Measurements from ENCODE around the gene TAF10. TPM values are rescaled to one million over a fixed set of nuclear protein-coding genes. Genes with fewer than 3 reads are reported as not detected.

The TAF10 gene
- total RNA-seq, 3 donors from 2014 or later = 84.0 to 135 (median 115) TPM

DNA sequence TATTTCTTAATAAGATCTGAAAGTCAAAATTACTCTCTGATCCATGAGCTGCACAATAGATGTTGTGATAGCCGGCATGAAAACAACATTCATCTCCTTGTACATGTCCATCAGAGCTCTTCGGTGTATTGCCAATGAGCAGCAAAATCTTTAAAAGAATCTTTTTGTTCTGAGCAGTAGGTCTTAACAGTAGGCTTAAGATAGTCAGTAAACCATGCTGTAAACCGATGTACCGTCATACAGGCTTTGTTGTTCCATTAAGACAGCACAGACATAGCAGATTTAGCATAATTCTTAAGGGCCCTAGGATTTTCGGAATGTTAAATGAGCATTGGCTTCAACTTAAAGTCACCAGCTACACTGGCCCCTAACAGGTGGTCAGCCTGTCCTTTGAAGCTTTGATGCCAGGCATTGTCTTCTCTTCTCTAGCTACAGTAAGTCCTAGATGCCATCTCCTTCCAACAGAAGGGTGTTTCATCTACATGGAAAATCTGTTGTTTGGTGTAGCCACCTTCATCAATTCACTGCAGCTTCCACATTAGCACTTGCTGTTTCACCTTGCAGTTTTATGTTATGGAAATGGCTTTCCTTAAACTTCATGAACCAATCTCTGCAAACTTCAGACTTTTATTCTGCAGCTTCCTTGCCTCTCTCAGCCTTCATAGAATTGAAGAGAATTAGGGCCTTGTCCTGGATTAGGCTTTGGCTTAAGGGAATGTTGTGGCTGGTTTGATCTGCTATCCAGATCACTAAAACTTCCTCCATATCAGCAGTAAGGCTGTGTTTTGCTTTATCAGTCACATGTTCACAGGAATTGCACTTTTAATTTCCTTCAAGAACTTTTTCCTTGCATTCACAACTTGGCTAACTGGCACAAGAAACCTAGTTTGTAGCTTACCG is 37.0 kb downstream of the TAF10 start:
- ATAC-seq (no peak), DNase-seq (no peak)
- no peak for TF ChIP-seq CTCF (IDR thresholded peaks at IDR 0.05)
- intact Hi-C loops (cut with DNase I, micrococcal nuclease) = no loop called here
- Histone ChIP-seq H3K4me1 (ENCODE audit: low read depth) (no peaks in the 10 kb centered on the region), H3K9me3 (no peaks in the 10 kb centered on the region), H3K36me3 (ENCODE audit: low read depth) (no peaks in the 10 kb centered on the region), H3K4me3 (no peak overlapping the region)

GRCh38 chr11:6572215-6572614 is 39.8 kb downstream of the TAF10 start:
- no peak overlapping the region for H3K4me3 ChIP-seq
- TF ChIP-seq CTCF (IDR thresholded peaks at IDR 0.05) = no peak
- intact Hi-C loops (cut with DNase I, micrococcal nuclease) = no loop called here
- no peaks in the 10 kb centered on the region for H3K36me3 ChIP-seq (ENCODE audit: low read depth)
- no peaks in the 10 kb centered on the region for H3K9me3 ChIP-seq
- ATAC-seq = no peak
- no peak for DNase-seq
- H3K4me1 ChIP-seq (ENCODE audit: low read depth) = no peaks in the 10 kb centered on the region

DNA sequence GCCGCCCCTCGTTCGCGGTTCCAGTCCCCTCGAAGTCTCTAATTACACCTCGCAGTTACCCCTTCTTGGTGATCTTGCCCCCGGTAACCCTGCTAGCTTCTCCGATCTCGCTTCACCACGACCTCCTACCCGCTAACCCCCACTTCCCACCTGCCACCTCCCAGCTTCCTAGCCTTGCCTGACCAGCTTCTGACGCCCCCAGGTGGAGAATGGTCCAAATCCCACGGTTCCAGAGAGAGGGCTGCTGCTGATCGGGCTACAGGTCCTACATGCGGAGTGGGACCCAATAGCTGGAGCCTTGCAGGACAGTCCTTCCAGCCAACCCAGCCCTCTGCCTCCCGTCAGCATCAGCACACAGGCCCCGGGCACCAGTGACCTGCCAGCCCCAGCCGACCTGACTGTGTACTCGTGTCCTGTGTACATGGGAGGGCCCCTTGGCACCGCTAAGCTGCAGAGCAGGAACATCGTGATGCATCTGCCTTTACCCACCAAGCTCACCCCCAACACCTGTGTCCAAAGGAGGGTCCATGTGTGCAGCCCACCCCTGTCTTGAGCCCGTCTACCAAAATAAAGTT is 40.5 kb downstream of the TAF10 start:
- H3K4me3 ChIP-seq = no peak overlapping the region
- ATAC-seq (no peak), DNase-seq (no peak)
- intact Hi-C loops (cut with DNase I, micrococcal nuclease) = no loop called here
- no peaks in the 10 kb centered on the region for H3K4me1 ChIP-seq (ENCODE audit: low read depth)
- no peak for TF ChIP-seq CTCF (IDR thresholded peaks at IDR 0.05)
- no peaks in the 10 kb centered on the region for H3K9me3 ChIP-seq
- H3K36me3 ChIP-seq (ENCODE audit: low read depth) = no peaks in the 10 kb centered on the region

GRCh38 chr11:6570691-6571427 is 41.2 kb downstream of the TAF10 start:
- Histone ChIP-seq H3K4me3 (no peak overlapping the region), H3K9me3 (no peaks in the 10 kb centered on the region), H3K4me1 (ENCODE audit: low read depth) (no peaks in the 10 kb centered on the region), H3K36me3 (ENCODE audit: low read depth) (no peaks in the 10 kb centered on the region)
- DNase-seq (no peak), ATAC-seq (no peak)
- intact Hi-C loops (cut with DNase I, micrococcal nuclease) = no loop called here
- TF ChIP-seq CTCF (IDR thresholded peaks at IDR 0.05) = no peak

- no peak for DNase-seq
- no peak for ATAC-seq
- Histone ChIP-seq H3K4me3 (no peak overlapping the region), H3K4me1 (ENCODE audit: low read depth) (no peaks in the 10 kb centered on the region), H3K9me3 (no peaks in the 10 kb centered on the region), H3K36me3 (ENCODE audit: low read depth) (no peaks in the 10 kb centered on the region)
- intact Hi-C loops (cut with DNase I, micrococcal nuclease) = no loop called here
- no peak for TF ChIP-seq CTCF (IDR thresholded peaks at IDR 0.05)
Measured at GRCh38 chr11:6569706-6570105, 42.3 kb downstream of the TAF10 start.

Data from mucosa of descending colon (tissue), 3 donors.